ENCODE data around the gene MRPL33. TPM values are rescaled to one million over a fixed set of nuclear protein-coding genes. Genes with fewer than 3 reads are reported as not detected.
A peak's percentile ranks its signal among the peaks of the same experiment; 100 is the strongest.

The MRPL33 gene
- polyA plus RNA-seq, 3 donors: 132 to 153 (median 152) TPM

DNA sequence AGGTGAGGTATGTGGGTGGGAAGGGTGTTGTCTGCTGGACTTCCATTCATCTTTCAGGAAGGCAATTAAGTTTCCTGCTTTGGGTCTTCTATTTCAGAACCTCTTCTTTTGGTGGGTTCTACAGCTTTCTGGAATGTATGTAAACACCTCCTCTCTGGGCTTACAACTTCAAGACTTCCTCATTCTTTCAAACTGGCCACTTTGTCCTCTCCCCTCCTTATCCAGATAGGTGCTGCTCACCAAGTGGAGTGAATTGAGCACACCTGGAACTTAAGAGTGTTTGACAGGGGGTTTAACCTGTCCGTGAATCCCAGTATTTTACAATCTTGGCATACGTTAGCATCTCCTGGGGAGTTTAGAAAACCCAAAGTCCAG is 5.2 kb upstream of the MRPL33 start:
- no peak for DNase-seq

DNA sequence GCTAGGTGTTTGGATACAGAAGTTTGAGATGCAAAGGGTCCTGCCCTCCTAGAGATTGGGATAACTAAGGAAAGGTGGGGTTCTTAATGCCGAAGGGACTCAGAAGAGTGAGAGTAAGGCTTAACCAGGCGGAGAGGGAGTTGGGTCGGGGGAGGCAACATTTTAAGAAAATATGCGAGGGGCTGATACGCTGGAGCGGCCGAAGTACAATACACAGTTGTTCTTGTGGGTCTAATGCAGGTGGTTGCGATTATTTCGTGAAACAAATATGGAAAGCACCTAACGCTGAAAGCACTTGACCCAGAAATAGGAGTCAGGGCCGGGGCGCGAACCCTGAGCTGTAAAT is 344 bp upstream of the MRPL33 start:
- no peak for DNase-seq

DNA sequence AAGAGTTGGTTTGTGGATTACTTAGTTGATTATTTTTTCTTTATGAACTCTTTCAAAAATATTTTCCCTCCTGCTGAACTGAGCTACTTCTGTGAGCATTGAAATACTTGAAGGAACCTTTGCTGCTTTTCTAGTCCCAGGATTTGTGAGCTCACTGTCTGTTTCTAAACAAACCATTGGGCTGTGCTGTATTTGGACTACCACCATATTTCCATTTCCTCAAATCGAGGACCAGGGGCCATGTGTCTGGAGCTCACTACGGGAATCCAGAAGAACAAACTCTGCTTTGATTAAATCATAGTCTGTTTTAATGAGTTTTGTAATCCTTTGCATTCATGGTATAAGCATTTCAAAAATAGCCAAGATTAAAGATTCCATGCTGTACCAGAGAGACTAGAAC is 1.3 kb downstream of the MRPL33 start:
- DNase-seq: no peak

GRCh38 chr2:27773959-27774358 is 2.4 kb downstream of the MRPL33 start:
- no peak for DNase-seq

DNA sequence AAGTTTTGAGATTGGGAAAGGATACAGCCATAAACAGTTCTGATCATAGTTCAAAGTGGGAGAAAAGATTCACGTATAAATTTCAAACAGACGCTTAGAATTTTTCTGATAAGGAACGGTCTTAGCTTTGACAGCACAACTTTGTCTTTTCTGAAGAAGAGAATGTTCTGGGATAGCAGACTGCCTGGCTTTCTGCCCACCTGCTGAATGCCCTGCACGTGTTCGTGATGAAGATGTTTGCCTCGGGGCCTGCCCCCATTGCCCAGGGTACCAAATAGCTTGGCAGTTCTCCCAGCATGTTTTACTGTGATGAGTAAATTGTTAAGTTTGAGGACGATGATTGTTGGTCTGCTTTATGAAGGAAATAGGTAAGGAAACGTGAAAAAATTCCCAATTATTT is 4.6 kb downstream of the MRPL33 start:
- DNase-seq: no peak

- no peak for DNase-seq
These were observed 5.2 kb downstream of the MRPL33 start for GRCh38 chr2:27776696-27777095.

DNA sequence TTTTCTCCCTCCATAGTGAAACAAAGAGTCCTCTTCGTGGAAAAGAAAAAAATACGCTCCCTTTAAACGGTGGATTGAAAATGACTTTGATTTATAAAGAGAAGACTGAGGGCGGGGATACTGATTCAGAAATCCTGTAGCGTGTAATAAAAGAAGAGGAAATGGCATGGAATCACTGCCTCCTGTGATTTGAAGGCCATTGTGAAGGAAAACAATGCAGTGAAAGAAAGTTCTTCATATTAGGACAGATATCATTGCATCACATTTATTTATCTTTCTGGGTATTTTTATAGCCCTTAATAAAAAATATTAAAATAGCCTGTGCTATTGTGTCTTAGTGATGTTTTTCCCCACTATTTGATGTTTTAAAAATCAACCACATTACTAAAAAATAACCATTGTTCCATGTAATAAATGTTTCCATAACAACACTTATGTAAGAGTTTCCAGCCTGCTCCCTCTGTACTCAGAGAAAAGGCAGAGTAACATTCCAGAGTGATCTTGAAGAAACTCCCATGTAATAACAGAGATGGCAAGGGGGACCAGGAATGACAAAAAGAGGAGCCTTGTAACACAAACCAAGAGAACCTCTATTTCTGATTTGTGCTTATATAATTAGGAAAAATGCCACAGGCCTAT is 8.0 kb downstream of the MRPL33 start:
- DNase-seq: no peak

- no peak for DNase-seq
These were observed 10.0 kb downstream of the MRPL33 start for GRCh38 chr2:27781496-27781895.

- no peak for DNase-seq
These were observed 11.2 kb downstream of the MRPL33 start for GRCh38 chr2:27782701-27783100.

DNA sequence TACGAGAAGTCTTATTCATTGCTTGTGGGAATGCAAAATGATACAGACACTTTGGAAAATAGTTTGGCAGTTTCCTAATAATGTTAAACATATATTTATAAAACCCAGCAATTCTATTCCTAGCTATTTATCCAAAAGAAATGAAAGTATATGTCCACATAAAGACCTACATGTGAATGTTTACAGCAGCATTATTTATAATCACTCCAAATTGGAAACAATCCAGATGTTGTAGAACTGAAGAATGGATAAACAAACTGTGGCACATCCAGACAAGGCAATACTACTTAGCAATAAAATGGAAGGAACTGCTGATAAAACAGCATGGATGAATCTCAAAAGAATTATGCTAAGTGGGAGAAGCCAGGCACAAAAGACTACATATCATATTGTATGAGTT is 19.3 kb downstream of the MRPL33 start:
- no peak for DNase-seq

- DNase-seq: no peak
These were observed 21.2 kb downstream of the MRPL33 start for GRCh38 chr2:27792759-27793158.

- DNase-seq: no peak
These were observed 23.7 kb downstream of the MRPL33 start for GRCh38 chr2:27795093-27795834.

DNA sequence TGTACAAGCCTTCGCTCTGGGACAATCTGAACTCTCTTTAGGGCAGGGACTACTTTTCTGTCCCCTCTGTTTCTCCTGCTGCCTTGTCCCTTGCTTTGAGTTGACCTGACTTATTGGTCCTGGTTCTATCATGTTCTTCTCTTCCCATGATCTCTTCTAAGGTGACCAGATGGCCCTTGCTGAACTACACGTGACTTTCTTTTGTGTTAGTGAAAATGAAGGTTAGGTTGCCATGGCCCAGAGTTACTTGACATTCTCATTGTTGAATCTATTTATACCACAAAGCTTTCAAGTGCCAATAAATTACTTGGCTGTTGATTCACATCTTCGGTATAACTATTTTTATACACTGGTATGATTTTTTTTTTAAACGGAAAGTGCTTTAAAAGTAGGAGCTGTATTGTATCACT is 24.4 kb downstream of the MRPL33 start:
- DNase-seq: no peak

DNA sequence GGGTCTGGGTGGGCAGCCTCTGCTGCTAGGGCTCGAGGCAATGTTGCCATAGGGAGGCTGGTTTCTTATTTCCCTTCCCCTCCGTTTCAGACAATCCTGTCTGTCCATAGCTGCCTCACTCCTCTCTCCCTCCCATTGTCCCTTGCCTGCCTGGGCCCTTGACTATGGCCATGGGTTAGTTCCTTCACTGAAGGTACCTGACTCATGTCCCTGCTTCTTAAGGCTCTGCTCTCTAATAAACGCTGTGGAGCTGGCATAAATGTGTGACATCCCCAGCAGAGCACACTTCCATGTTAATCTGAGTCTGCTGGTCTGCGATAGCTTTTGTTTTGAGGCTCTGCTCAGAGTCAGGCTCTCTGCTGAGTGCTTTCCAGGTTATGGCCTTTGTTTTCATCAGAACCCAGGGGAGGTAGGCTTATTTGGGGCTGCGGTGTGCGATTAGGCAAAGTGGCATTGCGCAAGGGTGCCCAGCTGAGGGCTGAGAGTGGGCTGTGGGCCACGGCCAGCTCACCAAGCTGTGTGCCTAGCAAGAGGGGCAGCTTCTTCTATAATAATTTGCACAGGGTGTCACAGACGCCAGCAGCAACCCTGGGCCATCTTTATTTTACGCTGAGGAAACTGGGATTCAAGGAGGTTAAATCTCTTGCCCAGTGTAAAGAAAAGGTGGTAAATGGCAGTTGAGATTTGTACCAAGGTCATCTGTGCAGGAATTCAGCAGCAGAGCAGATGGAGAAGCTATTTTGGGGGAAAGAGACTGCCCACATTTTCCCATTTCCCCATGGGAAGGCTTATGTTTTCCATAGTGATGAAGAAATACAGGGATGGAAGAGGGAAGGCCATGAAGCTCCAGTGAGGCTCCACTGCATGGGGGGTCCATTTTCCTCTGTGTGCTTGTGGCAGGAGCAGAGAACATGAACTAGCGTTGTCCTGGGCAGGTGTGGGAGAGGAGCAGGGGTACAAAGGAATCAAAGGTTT is 25.6 kb downstream of the MRPL33 start:
- no peak for DNase-seq

GRCh38 chr2:27797841-27798240 is 26.3 kb downstream of the MRPL33 start:
- no peak for DNase-seq

- no peak for DNase-seq
These were observed 27.0 kb downstream of the MRPL33 start for GRCh38 chr2:27798486-27798885.

DNA sequence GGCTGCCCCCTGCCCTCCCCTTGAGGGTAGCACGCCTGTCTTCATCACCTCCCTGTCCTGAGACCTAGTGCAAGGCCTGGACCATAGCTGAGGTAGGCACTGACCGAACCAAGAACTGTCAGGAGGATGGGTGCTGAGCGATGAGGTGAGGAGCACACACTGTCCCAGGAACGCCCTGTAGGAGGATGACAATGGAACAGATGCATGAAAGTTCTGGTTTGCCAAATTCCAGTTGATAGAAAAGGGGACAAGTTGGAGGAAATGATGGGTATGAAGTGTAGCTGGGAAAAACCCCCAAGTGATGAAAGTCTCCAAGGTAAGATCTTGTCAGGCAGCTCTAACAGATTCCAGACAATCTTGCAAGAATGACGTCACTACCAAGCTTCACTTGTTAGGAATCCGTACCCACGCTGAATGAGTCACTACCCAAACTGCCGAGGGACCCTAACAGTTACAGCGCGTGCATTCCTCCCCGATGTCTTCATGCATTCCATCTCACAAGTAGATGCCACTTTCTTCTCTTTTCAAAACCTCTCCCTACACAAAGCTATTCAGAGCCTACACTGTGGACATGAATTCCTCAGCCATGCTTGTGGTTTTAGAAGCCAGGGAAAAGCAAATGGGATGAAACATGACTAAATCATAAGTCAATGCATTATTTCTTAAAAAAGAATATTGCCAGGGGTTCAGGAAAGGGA is 27.6 kb downstream of the MRPL33 start:
- DNase-seq: peak; percentile 21

DNA sequence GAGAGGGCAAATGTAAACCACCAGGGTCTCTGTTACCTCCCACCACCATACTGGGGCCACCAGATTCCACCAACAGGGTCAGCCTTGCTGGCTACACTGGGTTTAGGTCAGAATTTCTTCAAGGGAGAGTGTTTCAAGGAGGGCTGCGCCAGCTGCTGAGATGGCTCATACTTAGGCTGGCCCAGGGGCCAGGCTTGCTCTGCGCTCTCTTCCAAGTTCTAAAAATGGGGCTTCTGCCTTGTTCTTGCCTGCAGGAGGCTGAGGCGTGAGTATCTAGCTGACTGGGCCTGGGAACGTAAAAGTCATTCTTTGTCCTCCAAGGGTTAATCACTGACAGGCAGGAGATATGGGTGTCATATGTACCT is 28.1 kb downstream of the MRPL33 start:
- DNase-seq: no peak

- no peak for DNase-seq
These were observed 29.3 kb downstream of the MRPL33 start for GRCh38 chr2:27800856-27801255.

- no peak for DNase-seq
These were observed 31.0 kb downstream of the MRPL33 start for GRCh38 chr2:27802547-27802946.

DNA sequence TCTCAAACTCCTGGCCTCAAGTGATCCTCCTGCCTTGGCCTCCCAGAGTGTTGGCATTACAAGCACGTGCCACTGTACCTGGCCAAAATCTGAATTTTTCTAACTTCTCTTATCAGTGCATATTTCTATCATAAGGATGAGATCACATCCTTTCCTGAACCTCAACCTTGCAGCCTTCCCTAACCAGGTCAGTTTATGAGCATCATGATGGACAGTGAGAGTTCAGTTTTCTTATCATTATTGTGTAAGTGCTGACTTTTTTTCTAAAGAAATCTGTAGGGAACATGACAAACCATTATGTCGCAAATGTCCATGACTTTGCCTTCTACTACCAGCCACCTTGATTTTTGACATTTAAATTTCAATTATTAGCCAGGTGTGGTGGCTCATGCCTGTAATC is 31.5 kb downstream of the MRPL33 start:
- DNase-seq: no peak

DNA sequence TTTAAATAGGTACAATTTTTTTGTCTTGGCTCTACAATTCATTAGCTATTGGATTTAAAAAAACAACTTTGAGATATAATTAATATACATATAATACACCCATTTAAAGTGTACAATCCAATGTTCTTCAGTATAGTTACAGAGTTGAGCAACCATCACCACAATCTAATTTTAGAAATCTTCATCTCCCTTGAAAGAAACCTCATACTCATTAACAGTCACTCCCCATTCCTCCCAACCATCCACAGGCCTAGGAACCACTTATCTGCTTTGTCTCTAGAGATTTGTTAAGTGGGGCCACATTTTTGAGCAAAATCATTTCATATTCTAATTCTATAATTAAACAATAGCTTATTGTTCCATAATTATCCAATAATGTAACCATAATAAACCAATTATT is 32.6 kb downstream of the MRPL33 start:
- no peak for DNase-seq

Measured in renal pelvis (tissue), 4 donors.